ENCODE measurements around the gene CHADL.
"Not testable (repeated sequence)": the region's sequence is repeated elsewhere in the genome, so short reads cannot be mapped to it uniquely, and the experiment has no call there.

Gene CHADL

DNA sequence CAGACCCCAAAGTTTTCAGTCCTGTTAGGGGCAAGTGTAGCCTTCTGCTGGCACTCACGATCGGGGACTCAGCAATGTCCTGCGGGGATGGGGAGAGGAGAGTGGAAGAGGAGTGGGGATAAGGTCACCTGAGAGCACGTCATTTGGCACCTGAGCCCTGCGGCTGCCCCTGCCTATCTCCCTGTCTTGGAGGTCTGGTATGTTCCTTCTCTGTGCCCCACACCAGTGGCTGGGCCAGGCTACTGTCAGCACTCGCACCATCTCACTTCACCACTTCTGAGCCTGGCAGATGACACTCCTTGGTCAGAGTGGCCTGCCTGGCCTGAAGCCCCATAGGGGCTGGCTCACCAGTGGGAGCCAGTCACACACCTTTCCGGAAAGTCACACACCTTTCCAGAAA lies 20.1 kb upstream of the CHADL start:
- Histone ChIP-seq H3K36me3 (peaks cover 97% of the 10 kb centered on the region), H3K9me3 (no peaks in the 10 kb centered on the region), H3K4me3 (ENCODE audit: low read depth, low read length) (no peak overlapping the region), H3K4me1 (no peaks in the 10 kb centered on the region), H3K27me3 (no peaks in the 10 kb centered on the region)
- TF ChIP-seq, protein P1, sequence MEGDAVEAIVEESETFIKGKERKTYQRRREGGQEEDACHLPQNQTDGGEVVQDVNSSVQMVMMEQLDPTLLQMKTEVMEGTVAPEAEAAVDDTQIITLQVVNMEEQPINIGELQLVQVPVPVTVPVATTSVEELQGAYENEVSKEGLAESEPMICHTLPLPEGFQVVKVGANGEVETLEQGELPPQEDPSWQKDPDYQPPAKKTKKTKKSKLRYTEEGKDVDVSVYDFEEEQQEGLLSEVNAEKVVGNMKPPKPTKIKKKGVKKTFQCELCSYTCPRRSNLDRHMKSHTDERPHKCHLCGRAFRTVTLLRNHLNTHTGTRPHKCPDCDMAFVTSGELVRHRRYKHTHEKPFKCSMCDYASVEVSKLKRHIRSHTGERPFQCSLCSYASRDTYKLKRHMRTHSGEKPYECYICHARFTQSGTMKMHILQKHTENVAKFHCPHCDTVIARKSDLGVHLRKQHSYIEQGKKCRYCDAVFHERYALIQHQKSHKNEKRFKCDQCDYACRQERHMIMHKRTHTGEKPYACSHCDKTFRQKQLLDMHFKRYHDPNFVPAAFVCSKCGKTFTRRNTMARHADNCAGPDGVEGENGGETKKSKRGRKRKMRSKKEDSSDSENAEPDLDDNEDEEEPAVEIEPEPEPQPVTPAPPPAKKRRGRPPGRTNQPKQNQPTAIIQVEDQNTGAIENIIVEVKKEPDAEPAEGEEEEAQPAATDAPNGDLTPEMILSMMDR (IDR thresholded peaks at IDR 0.05; ENCODE audit: low read depth, low read length): no peak
- no peak for DNase-seq

DNA sequence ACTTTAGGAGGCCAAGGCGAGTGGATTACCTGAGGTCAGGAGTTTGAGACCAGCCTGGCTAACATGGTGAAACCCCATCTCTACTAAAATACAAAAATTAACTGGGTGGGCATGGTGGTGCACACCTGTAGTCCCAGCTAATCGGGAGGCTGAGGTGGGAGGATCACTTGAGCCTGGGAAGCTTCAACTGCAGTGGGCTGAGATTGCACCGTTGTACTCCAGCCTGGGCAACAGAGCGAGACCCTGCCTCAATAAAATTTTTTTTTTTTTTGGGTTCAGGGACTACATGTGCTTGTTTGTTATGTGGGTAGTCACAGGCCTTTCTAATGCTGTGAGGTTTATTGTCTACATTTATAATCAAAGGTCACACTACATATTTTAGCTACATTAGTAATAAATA lies 19.0 kb upstream of the CHADL start:
- H3K36me3 ChIP-seq: peaks cover 96% of the 10 kb centered on the region
- not testable (repeated sequence) for H3K9me3 ChIP-seq; DNase-seq; H3K4me3 ChIP-seq (ENCODE audit: low read depth, low read length); H3K4me1 ChIP-seq; H3K27me3 ChIP-seq

DNA sequence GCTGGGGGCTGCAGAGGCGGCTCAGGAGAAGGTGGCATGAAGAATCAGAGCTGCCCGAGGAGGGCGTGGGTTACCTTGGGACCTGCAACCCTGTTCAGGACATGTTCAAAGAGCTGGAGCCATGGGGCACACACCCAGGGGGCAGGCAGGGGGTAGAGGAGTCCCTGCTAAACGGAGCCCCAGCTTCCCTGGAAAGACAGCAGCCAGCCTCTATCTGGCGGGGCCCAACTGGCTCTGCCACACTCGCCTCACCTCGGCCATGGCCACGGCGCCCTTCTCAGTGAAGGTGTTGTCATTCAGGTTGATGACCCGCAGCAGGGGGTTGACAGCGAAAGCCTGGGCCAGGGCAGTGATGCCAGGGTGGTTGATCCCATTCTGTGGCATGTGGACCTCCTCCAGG lies 17.0 kb upstream of the CHADL start:
- no peaks in the 10 kb centered on the region for H3K9me3 ChIP-seq
- H3K4me3 ChIP-seq (ENCODE audit: low read depth, low read length): no peak overlapping the region
- no peaks in the 10 kb centered on the region for H3K4me1 ChIP-seq
- TF ChIP-seq, protein P1 (IDR thresholded peaks at IDR 0.05; ENCODE audit: low read depth, low read length): no peak
- no peak for DNase-seq
- H3K36me3 ChIP-seq: peaks cover 94% of the 10 kb centered on the region
- H3K27me3 ChIP-seq: no peaks in the 10 kb centered on the region

DNA sequence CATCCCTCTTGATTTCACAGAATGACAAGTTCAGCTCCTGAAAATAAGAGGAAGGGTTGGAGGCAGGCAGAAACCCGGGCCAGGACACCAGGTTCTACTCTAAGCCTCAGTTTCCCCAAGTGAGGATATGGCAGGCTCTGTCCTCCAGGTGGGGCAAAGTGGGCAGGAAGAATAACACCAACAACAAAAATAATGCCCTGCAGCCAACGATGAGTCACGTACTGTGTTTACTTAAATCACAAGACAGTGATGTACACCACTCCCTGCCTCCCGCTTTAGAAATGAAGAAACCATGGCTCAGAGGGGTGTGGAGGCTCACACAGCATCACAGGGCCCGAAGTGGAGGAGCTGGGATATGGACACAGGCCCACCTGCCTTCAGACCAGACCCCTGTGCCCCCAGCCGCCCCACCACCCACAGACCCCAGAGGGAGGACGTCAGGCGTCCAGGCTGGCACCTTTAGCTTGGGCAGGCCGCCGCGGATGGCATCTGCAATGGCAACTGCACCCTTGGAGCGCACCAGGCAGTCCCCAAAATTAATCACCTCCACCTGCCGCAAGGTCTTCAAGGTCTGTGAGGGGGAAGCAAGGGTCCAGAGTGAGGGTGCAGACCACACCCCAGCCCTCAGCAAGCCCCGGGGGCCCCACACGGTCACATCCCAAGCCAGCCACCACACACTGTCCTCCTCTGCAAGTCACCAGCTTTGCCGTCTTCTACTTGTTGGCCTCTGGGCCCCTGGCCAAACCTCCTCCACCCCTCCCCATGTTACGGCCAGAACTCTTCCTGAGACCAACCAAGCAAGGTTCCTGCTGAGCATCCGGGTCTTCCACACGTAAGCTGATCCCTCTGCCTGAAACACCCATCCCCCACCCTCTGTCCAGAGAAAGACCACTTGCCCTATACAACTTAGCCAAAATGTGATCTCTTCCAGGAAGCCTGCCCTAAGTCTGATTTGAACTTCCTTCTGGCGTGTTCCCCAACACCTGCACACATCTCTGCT lies 15.8 kb upstream of the CHADL start:
- TF ChIP-seq, protein P1 (IDR thresholded peaks at IDR 0.05; ENCODE audit: low read depth, low read length): no peak
- Histone ChIP-seq H3K9me3 (no peaks in the 10 kb centered on the region), H3K36me3 (peaks cover 93% of the 10 kb centered on the region), H3K27me3 (no peaks in the 10 kb centered on the region), H3K4me1 (no peaks in the 10 kb centered on the region), H3K4me3 (ENCODE audit: low read depth, low read length) (no peak overlapping the region)
- no peak for DNase-seq

DNA sequence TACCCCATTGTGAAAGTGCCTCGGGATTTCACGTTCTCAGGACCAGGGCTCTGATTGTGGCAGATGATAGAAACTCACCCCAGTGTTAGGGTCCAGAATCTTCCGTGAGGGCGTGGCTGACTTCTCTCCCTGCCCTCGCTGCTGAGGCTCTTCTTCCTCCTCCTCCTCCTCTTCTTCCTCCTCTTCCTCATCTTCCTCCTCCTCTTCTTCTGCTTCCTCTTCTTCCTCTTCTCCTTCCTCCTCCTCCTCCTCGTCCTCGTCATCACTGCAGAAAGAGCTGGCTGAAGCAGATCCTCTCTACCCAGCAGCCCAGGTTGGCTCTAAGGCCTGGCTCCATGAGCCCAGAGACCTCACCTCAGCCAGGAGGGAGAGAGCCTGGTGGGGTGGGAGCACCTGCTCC lies 13.5 kb upstream of the CHADL start:
- Histone ChIP-seq H3K4me1 (no peaks in the 10 kb centered on the region), H3K4me3 (ENCODE audit: low read depth, low read length) (no peak overlapping the region), H3K27me3 (no peaks in the 10 kb centered on the region), H3K36me3 (peaks cover 94% of the 10 kb centered on the region), H3K9me3 (no peaks in the 10 kb centered on the region)
- no peak for DNase-seq
- TF ChIP-seq, protein P1 (IDR thresholded peaks at IDR 0.05; ENCODE audit: low read depth, low read length): no peak

DNA sequence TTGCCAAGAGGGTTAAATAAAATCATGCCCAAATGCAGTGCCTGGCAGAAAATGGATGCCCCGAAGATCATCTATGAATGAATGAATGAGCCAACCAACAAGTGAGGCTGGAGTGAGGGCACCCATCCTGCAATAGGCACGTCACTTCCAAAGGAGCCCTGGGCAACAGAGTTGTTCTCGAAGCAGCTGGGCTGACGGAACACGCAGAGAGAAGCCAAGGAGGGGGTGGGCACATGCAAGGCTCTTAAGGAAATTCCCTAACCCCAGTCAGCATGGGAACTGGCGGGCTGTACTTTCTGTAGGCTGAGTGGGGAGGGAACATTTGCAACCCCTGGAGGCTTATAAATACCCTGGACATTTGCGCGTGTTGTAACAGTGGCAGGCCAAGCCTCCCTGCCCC lies 11.6 kb upstream of the CHADL start:
- no peaks in the 10 kb centered on the region for H3K4me1 ChIP-seq
- no peak for DNase-seq
- H3K36me3 ChIP-seq: peaks cover 93% of the 10 kb centered on the region
- TF ChIP-seq, protein P1 (IDR thresholded peaks at IDR 0.05; ENCODE audit: low read depth, low read length): no peak
- H3K9me3 ChIP-seq: no peaks in the 10 kb centered on the region
- no peak overlapping the region for H3K4me3 ChIP-seq (ENCODE audit: low read depth, low read length)
- no peaks in the 10 kb centered on the region for H3K27me3 ChIP-seq

Measured in BE2C (cell line).